NCI-H2227 treated with DMSO at 0.1 percent for 48 hours (cell line): Measurements from ENCODE around the gene VANGL2.
A peak's percentile ranks its signal among the peaks of the same experiment; 100 is the strongest.

Source experiments
- DNase-seq: peaks from one replicate; lab custom pipeline; 2025; lab: John Stamatoyannopoulos, UW

The VANGL2 gene

GRCh38 chr1:160400223-160400645 is at the start of gene VANGL2:
VANGL2 (plus strand) TSS chr1:160400564; CDS start chr1:160415838, 15,274 bp downstream.
- peak; percentile 82 for DNase-seq

DNA sequence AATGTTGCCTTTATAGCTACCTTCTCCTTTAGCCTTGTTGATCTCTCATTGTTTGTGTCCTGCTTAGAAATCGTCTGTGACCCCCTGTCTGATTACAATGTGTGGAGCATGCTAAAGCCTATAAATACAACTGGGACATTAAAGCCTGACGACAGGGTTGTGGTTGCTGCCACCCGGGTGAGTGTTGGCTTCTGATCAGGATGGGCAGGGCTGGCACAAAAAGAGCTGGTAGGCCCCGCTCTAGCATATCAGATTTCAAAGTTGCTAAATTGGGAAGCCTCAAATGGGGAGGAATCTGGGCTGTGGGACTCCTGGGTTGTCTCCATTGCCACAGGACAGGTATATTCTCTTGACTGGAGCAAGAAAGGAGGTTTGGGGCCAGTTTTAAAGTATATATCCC is 48.7 kb upstream of the VANGL2 start:
- no peak for DNase-seq

GRCh38 chr1:160352555-160352954 is 47.8 kb upstream of the VANGL2 start:
- DNase-seq = no peak

GRCh38 chr1:160353223-160353622 is 47.1 kb upstream of the VANGL2 start:
- DNase-seq = no peak

DNA sequence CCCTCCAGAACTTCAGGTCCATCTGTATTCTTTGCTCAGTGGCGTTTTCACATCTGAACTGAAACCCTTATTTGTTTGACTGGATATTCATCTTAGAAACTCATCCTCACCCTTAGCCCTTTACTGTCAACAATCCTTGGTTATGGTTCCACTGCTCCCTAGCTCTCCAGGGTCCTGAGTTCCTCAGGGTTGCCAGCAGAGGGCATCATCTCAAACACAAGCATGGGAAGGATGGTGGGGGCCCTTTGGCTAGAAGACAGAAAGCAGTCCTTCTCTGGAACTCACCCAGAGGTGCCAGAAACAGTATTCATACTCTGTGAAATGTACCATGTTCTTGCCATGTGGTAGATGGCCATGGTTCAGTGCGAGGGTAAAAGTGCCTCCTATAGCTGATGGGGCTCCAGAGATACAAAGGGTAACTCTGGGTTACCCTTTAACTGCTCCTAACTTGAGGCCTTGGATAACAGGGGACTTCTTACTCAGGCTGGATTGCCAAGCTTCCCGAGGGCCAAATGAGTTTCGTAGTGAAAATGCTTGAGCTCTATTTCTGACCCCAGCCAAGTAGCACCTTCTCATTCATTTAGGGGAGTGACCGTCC is 45.9 kb upstream of the VANGL2 start:
- peak; percentile 8 for DNase-seq

- no peak for DNase-seq
These were observed 42.9 kb upstream of the VANGL2 start for GRCh38 chr1:160357286-160358002.

DNA sequence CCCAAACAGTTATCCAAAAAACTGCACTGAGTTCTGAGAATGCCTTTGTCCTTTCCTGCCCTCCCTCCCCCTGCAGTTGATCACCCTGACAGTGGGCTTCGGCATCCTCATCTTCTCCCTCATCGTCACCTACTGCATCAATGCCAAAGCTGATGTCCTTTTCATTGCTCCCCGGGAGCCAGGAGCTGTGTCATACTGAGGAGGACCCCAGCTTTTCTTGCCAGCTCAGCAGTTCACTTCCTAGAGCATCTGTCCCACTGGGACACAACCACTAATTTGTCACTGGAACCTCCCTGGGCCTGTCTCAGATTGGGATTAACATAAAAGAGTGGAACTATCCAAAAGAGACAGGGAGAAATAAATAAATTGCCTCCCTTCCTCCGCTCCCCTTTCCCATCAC is 42.3 kb upstream of the VANGL2 start:
- no peak for DNase-seq

DNA sequence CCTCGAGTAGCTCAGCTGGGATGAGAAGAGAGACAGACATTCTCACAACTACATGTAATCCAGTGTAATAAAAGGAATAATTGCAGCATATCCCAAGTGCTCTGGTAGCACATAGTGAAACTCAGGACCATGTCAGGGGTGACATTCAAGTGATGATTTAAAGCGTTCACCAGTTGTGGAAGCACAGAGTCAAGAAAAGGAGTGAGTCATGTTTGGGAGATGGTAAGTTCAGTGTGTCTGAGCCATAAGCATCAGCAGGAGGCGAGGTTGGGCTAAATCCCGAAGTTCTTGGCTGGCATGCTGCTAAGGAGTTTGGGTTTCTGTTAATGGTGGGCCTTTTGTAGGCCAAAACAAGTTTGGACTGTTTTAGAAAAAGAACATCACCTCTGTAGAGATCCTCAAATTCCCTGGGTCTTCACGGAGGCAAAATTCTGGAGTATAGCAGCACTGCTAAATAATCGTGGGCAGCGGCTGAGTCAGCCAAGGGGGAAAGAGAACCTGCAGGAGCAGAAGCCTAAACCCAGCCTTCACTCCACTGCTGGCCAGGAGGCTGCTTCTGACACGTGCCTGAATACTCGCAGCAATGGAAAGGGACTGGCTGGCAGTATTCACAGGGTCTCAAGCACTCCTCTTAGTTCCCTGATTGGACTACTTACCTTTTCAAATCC is 40.7 kb upstream of the VANGL2 start:
- no peak for DNase-seq

DNA sequence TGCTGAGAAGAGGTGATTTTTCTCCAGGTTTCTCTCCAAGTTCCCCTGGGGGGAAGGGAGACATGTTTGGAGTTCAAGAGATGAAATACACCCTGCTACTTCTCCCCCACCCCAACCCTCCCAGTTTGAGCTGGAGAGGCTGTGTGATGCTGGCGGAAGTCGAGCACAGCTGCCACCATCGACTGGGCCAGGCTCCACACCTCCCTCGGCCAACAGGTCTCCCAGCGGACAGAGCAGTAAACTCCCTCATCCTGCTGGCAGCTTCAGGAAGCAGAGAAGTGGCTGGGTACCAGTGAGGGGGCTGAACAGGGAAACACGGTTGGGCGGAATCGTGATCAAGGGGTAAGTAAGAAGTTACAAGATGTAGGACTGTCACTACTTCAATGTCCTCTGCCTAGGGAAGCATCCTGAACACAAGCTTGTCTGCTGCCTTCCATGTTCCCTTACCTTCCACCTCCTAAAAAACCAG is 40.1 kb upstream of the VANGL2 start:
- DNase-seq = no peak

GRCh38 chr1:160361199-160361598 is 39.2 kb upstream of the VANGL2 start:
- DNase-seq = no peak

DNA sequence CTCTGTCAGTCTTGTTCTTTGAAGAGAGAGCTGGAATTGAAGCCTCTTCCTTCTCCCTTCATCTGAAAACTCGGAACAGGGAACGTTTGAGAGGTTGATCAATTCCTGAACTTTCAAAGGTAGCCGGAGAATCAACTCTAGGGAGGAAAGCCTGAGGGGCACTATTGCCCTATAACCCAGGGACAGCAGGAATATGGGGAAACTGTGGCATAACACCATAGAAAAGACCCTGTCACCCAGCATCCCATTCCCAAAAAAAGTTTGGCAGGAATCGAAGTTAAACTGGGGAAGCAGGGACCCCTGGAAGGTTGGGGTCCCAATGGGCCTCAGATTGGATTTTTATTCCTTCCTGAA is 38.6 kb upstream of the VANGL2 start:
- no peak for DNase-seq

- DNase-seq = peak; percentile 7
These were observed 38.0 kb upstream of the VANGL2 start for GRCh38 chr1:160362168-160362957.

- DNase-seq = no peak
These were observed 37.4 kb upstream of the VANGL2 start for GRCh38 chr1:160363010-160363409.

DNA sequence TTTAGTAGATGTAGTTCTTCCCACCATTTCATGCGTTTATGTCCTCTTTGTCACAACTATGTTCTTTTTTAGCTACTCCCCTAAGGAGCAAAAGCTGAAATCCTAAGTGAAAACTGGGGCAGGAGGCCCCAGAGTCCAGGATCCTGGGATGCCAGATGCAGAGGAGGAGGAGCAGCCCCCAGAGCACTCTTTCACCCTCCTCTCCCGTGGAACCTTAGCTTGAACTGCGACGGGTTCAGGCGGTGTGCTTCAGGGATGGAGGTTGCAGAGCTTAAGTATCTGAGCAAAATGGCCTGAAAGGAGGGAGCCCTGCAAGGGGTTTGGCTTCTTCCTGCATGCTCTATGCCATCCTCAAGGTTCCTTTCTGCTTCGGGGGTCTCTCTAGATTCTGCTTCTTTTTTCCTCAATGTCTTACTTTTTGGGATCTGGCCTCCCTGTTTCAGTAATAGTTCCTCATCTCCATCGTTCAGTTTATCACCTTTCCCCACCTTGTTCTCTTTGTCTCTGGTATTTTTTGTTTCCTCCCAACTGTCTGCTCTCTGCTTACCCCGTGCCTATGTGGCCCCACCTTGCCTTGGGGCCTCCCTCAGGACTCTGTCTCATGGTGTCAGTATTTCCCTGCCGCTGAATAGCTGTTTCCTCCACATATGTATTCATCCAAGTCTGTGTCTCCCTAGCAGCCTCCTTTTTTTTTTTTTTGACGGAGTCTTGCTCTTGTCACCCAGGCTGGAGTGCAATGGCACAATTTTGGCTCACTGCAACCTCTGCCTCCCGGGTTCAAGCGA is 36.2 kb upstream of the VANGL2 start:
- DNase-seq = no peak

DNA sequence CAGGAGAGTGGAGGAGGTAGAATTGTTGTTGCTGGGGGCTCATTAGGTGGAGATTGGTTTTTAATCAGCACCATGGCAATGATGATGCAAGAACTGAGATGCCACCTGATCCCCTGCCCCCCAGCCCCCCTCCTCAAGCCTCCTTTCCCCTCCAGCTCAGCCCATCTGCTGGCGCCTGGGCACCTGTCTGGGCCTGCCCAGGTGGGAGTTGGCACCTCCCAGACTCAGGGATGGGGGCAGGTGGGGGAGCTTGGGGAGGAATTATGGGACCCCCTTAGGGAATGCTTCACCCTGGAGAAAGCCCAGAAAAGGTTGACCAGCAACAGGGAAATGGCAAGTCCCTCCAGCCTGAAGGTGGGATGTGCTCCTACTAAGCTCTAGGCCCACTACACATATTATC is 35.0 kb upstream of the VANGL2 start:
- no peak for DNase-seq

- DNase-seq = no peak
These were observed 33.4 kb upstream of the VANGL2 start, which contains the start of gene NHLH1 for GRCh38 chr1:160366731-160367515. NHLH1 (plus strand) TSS chr1:160367071; CDS start chr1:160370732, 3,661 bp downstream.

DNA sequence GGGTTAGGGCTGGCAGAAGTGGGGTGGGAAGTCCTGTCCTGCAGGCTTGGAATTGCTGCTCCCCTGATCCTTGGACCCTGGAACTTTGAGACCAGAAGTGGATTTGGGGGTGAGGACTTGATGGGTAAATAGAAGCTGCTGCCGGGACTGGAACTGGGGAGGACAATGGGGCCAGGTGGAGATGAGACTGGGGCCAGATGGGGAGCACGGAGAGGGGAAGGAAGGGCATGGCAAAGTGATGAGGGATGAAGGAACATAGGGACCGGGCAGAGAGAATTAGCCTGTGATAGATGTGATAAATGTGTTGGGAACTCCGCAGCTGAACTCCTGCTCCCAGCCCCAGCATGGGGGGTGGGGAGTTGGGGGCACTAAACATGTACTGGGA is 32.9 kb upstream of the VANGL2 start:
- no peak for DNase-seq

- no peak for DNase-seq
These were observed 32.1 kb upstream of the VANGL2 start for GRCh38 chr1:160367934-160368923.

- DNase-seq = no peak
These were observed 31.3 kb upstream of the VANGL2 start for GRCh38 chr1:160369087-160369486.
